ENCODE results near the gene ELOA. TPM values are rescaled to one million over a fixed set of nuclear protein-coding genes. Genes with fewer than 3 reads are reported as not detected.
"Not testable (repeated sequence)": the region's sequence is repeated elsewhere in the genome, so short reads cannot be mapped to it uniquely, and the experiment has no call there.

ELOA gene
- total RNA-seq, 2 experiments from 2014 or later: 30.1 to 40.7 TPM

GRCh38 chr1:23719162-23719820 is 24.0 kb upstream of the ELOA start:
- ATAC-seq (no peak), DNase-seq (no peak)
- CTCF ChIA-PET: no interaction called here

GRCh38 chr1:23720256-23720995 is 22.8 kb upstream of the ELOA start:
- DNase-seq: no peak
- Mint-ChIP-seq H3K9me3 (ENCODE audit: low read depth) (no peaks in the 10 kb centered on the region), H3K4me1 (peaks cover 15% of the 10 kb centered on the region), H3K27me3 (no peaks in the 10 kb centered on the region), H3K4me3 (no peak overlapping the region), H3K36me3 (peaks cover 2% of the 10 kb centered on the region), H3K27ac (peak overlapping the region; percentile 47)
- CTCF ChIA-PET: interaction anchor here (1.1 kb wide), 1 partner anchor 83 kb away, joined by 4 read pairs; no protein-coding TSS in a partner anchor
- ATAC-seq: peak; percentile 63

More at GRCh38 chr1:23719162-23719820, 24.0 kb upstream of the ELOA start:
- no peak overlapping the region for H3K4me3 Mint-ChIP-seq
- no peaks in the 10 kb centered on the region for H3K27me3 Mint-ChIP-seq
- H3K27ac Mint-ChIP-seq: no peak overlapping the region
- H3K4me1 Mint-ChIP-seq: peaks cover 15% of the 10 kb centered on the region
- H3K36me3 Mint-ChIP-seq: peaks cover 2% of the 10 kb centered on the region
- H3K9me3 Mint-ChIP-seq (ENCODE audit: low read depth): no peaks in the 10 kb centered on the region

GRCh38 chr1:23722652-23723051 is 20.6 kb upstream of the ELOA start:
- H3K4me3 Mint-ChIP-seq: no peak overlapping the region
- H3K36me3 Mint-ChIP-seq: no peaks in the 10 kb centered on the region
- no peaks in the 10 kb centered on the region for H3K9me3 Mint-ChIP-seq (ENCODE audit: low read depth)
- CTCF ChIA-PET: interaction anchor here (0.7 kb wide), 1 partner anchor 225 kb away, joined by 3 read pairs; no protein-coding TSS in a partner anchor
- no peak overlapping the region for H3K27ac Mint-ChIP-seq
- H3K27me3 Mint-ChIP-seq: no peaks in the 10 kb centered on the region
- DNase-seq (no peak), ATAC-seq (no peak)
- peaks cover 15% of the 10 kb centered on the region for H3K4me1 Mint-ChIP-seq

GRCh38 chr1:23726686-23727085 is 16.6 kb upstream of the ELOA start:
- Mint-ChIP-seq H3K27ac (no peak overlapping the region), H3K4me3 (no peak overlapping the region), H3K9me3 (ENCODE audit: low read depth) (no peaks in the 10 kb centered on the region), H3K4me1 (peaks cover 2% of the 10 kb centered on the region), H3K27me3 (no peaks in the 10 kb centered on the region), H3K36me3 (peaks cover 2% of the 10 kb centered on the region)
- ATAC-seq: no peak
- CTCF ChIA-PET: interaction anchor here (0.6 kb wide), 1 partner anchor 743 kb away, joined by 3 read pairs; no protein-coding TSS in a partner anchor
- DNase-seq: no peak

- no peak for DNase-seq
- H3K9me3 Mint-ChIP-seq (ENCODE audit: low read depth): no peaks in the 10 kb centered on the region
Measured at GRCh38 chr1:23727362-23727811, 15.9 kb upstream of the ELOA start.

GRCh38 chr1:23732363-23733224 is 10.7 kb upstream of the ELOA start:
- no peak overlapping the region for H3K4me3 Mint-ChIP-seq
- DNase-seq: no peak
- no peak overlapping the region for H3K27ac Mint-ChIP-seq
- peaks cover 15% of the 10 kb centered on the region for H3K4me1 Mint-ChIP-seq
- CTCF ChIA-PET: interaction anchor here (0.7 kb wide), 1 partner anchor 293 kb away, joined by 3 read pairs; no protein-coding TSS in a partner anchor
- no peaks in the 10 kb centered on the region for H3K9me3 Mint-ChIP-seq (ENCODE audit: low read depth)
- H3K36me3 Mint-ChIP-seq: peaks cover 3% of the 10 kb centered on the region
- H3K27me3 Mint-ChIP-seq: no peaks in the 10 kb centered on the region
- ATAC-seq: no peak

More at GRCh38 chr1:23727362-23727811, 15.9 kb upstream of the ELOA start:
- CTCF ChIA-PET: no interaction called here
- no peak for ATAC-seq
- Mint-ChIP-seq H3K4me3 (no peak overlapping the region), H3K36me3 (peaks cover 2% of the 10 kb centered on the region), H3K27ac (no peak overlapping the region), H3K4me1 (peaks cover 2% of the 10 kb centered on the region), H3K27me3 (no peaks in the 10 kb centered on the region)

GRCh38 chr1:23733281-23733680 is 10.0 kb upstream of the ELOA start:
- peaks cover 18% of the 10 kb centered on the region for H3K4me1 Mint-ChIP-seq
- CTCF ChIA-PET: interaction anchor here (0.7 to 1.4 kb wide), 4 partner anchors 10 to 294 kb away, joined by 3 to 4 read pairs (median 4); partner anchors contain the start of gene ELOA

GRCh38 chr1:23736437-23737134 is 6.7 kb upstream of the ELOA start:
- H3K4me1 Mint-ChIP-seq: peaks cover 18% of the 10 kb centered on the region
- CTCF ChIA-PET: interaction anchor here (1.2 kb wide), 1 partner anchor 240 kb away, joined by 3 read pairs; no protein-coding TSS in a partner anchor
- no peaks in the 10 kb centered on the region for H3K9me3 Mint-ChIP-seq (ENCODE audit: low read depth)
- no peak overlapping the region for H3K27ac Mint-ChIP-seq
- peak; percentile 27 for ATAC-seq
- DNase-seq: peak; percentile 64
- peaks cover 2% of the 10 kb centered on the region for H3K36me3 Mint-ChIP-seq
- no peak overlapping the region for H3K4me3 Mint-ChIP-seq
- H3K27me3 Mint-ChIP-seq: no peaks in the 10 kb centered on the region

More at GRCh38 chr1:23733281-23733680, 10.0 kb upstream of the ELOA start:
- not testable (repeated sequence) for H3K4me3 Mint-ChIP-seq; H3K36me3 Mint-ChIP-seq; H3K9me3 Mint-ChIP-seq (ENCODE audit: low read depth); H3K27me3 Mint-ChIP-seq; ATAC-seq; DNase-seq; H3K27ac Mint-ChIP-seq

GRCh38 chr1:23741609-23742008 is 1.7 kb upstream of the ELOA start:
- Mint-ChIP-seq H3K9me3 (ENCODE audit: low read depth) (no peaks in the 10 kb centered on the region), H3K27me3 (no peaks in the 10 kb centered on the region), H3K4me1 (peaks cover 37% of the 10 kb centered on the region), H3K36me3 (peaks cover 7% of the 10 kb centered on the region), H3K4me3 (no peak overlapping the region), H3K27ac (no peak overlapping the region)
- CTCF ChIA-PET: no interaction called here
- DNase-seq: no peak
- ATAC-seq: no peak

- peak; percentile 51 for DNase-seq
- Mint-ChIP-seq H3K36me3 (peaks cover 11% of the 10 kb centered on the region), H3K27ac (peak overlapping the region; percentile 87), H3K9me3 (ENCODE audit: low read depth) (no peaks in the 10 kb centered on the region), H3K4me1 (peaks cover 42% of the 10 kb centered on the region), H3K27me3 (no peaks in the 10 kb centered on the region), H3K4me3 (peak overlapping the region; percentile 83)
- CTCF ChIA-PET: interaction anchor here (1.0 to 4.0 kb wide), 5 partner anchors 9 to 214 kb away, joined by 3 to 23 read pairs (median 4); partner anchors contain the start of gene RPL11
- peak; percentile 29 for ATAC-seq
Measured at GRCh38 chr1:23742670-23743286, 493 bp upstream of the ELOA start.

GRCh38 chr1:23745515-23745914 is 2.2 kb downstream of the ELOA start:
- Mint-ChIP-seq H3K36me3 (peaks cover 15% of the 10 kb centered on the region), H3K4me1 (peaks cover 53% of the 10 kb centered on the region), H3K4me3 (peak overlapping the region; percentile 85), H3K27me3 (no peaks in the 10 kb centered on the region), H3K9me3 (ENCODE audit: low read depth) (no peaks in the 10 kb centered on the region), H3K27ac (peak overlapping the region; percentile 46)
- ATAC-seq (no peak), DNase-seq (no peak)
- CTCF ChIA-PET: interaction anchor here (0.8 to 4.0 kb wide), 10 partner anchors 16 to 842 kb away, joined by 3 to 23 read pairs (median 3); partner anchors contain the start of gene RPL11

GRCh38 chr1:23748016-23748415 is 4.7 kb downstream of the ELOA start:
- CTCF ChIA-PET: no interaction called here
- H3K9me3 Mint-ChIP-seq (ENCODE audit: low read depth): no peaks in the 10 kb centered on the region
- no peak overlapping the region for H3K27ac Mint-ChIP-seq
- H3K36me3 Mint-ChIP-seq: peaks cover 29% of the 10 kb centered on the region
- H3K4me3 Mint-ChIP-seq: no peak overlapping the region
- no peak for ATAC-seq
- no peaks in the 10 kb centered on the region for H3K27me3 Mint-ChIP-seq
- DNase-seq: no peak
- H3K4me1 Mint-ChIP-seq: peaks cover 46% of the 10 kb centered on the region

Measured in activated CD8-positive, alpha-beta memory T cell treated with anti-CD3 and anti-CD28 coated beads, Interleukin-2, amount 10 ng/mL, durations not matched to agents 7 days and 5 days (primary cell).